Measurements from ENCODE around the gene CGNL1.

CGNL1 gene

DNA sequence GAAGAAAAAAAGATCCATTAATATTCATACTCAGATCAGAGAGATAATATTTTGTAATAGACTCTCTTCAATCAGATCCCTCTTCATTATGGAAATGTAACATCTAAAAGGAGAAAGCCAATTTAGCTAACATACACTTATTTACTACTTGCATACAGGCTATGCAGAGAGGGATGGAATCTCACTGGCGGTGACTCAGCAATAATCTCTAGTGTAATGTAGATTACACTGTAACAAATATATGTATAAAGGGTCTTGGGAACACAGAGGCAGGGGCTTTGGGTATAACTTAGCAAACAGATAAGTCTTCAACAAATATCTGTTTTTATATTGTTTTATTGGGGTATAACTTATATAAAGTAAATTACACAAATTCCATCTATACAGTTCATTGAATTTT is 69.6 kb downstream of the CGNL1 start:
- Histone ChIP-seq H3K4me3 (ENCODE audit: low read depth, low read length) (no peak overlapping the region), H3K9me3 (ENCODE audit: control insufficient read depth, low read length) (no peaks in the 10 kb centered on the region), H3K9ac (no peak overlapping the region), H3K27me3 (ENCODE audit: control insufficient read depth, insufficient read depth, low read length) (no peaks in the 10 kb centered on the region), H2AFZ (no peak overlapping the region), H3K27ac (no peak overlapping the region), H3K4me1 (no peaks in the 10 kb centered on the region), H3K4me2 (ENCODE audit: low read length) (no peak overlapping the region), H3K36me3 (ENCODE audit: control insufficient read depth, insufficient read depth, low read length) (no peaks in the 10 kb centered on the region), H3K79me2 (no peaks in the 10 kb centered on the region)
- TF ChIP-seq, protein P1, sequence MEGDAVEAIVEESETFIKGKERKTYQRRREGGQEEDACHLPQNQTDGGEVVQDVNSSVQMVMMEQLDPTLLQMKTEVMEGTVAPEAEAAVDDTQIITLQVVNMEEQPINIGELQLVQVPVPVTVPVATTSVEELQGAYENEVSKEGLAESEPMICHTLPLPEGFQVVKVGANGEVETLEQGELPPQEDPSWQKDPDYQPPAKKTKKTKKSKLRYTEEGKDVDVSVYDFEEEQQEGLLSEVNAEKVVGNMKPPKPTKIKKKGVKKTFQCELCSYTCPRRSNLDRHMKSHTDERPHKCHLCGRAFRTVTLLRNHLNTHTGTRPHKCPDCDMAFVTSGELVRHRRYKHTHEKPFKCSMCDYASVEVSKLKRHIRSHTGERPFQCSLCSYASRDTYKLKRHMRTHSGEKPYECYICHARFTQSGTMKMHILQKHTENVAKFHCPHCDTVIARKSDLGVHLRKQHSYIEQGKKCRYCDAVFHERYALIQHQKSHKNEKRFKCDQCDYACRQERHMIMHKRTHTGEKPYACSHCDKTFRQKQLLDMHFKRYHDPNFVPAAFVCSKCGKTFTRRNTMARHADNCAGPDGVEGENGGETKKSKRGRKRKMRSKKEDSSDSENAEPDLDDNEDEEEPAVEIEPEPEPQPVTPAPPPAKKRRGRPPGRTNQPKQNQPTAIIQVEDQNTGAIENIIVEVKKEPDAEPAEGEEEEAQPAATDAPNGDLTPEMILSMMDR (IDR thresholded peaks at IDR 0.05), result no peak

DNA sequence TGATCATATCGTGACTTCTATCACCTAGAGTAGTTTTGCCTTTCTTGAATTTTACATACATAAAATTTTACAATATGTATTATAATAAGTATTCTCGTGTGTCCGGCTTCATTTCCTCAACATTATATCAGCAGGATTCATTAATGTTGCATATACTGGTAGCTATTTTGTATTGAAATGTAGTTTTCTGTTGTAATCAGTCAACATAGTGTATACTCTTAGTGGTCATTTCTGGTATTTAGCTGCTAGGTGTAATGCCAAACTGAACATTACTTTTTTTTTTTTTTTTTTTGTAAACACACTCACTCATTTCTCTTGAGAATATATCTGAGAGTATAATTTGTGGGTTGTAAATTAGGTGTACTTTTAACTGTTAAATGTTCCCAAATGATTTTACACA is 70.1 kb downstream of the CGNL1 start:
- Histone ChIP-seq H3K36me3 (ENCODE audit: control insufficient read depth, insufficient read depth, low read length) (no peaks in the 10 kb centered on the region), H3K4me2 (ENCODE audit: low read length) (no peak overlapping the region), H3K4me3 (ENCODE audit: low read depth, low read length) (no peak overlapping the region), H3K9me3 (ENCODE audit: control insufficient read depth, low read length) (no peaks in the 10 kb centered on the region), H3K27ac (no peak overlapping the region), H3K4me1 (no peaks in the 10 kb centered on the region), H3K9ac (no peak overlapping the region), H2AFZ (no peak overlapping the region), H3K27me3 (ENCODE audit: control insufficient read depth, insufficient read depth, low read length) (no peaks in the 10 kb centered on the region), H3K79me2 (no peaks in the 10 kb centered on the region)
- TF ChIP-seq, protein P1 (IDR thresholded peaks at IDR 0.05), result no peak

DNA sequence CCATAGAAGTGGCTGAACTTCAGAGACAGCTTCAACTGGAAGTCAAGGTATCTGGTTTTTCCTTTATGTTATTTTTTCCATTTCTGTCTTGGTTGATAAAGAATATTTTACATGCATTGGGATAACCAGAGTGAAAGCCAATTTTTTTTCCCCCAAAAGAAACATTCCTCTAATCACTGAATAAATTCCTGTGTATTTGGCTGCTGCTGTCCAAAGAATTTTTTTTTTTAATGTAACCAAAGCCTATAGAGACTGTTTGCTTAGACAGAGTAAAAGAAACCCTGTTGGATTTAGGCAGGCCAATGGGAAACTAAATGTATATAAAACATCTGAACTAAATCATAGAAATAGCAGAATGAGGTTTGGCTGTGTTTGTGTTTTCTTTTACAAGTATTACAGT is 75.2 kb downstream of the CGNL1 start:
- Histone ChIP-seq H3K9ac (no peak overlapping the region), H3K4me1 (no peaks in the 10 kb centered on the region), H3K36me3 (ENCODE audit: control insufficient read depth, insufficient read depth, low read length) (no peaks in the 10 kb centered on the region), H3K27ac (no peak overlapping the region), H3K4me2 (ENCODE audit: low read length) (no peak overlapping the region), H3K4me3 (ENCODE audit: low read depth, low read length) (no peak overlapping the region), H3K79me2 (no peaks in the 10 kb centered on the region), H2AFZ (no peak overlapping the region), H3K27me3 (ENCODE audit: control insufficient read depth, insufficient read depth, low read length) (no peaks in the 10 kb centered on the region), H3K9me3 (ENCODE audit: control insufficient read depth, low read length) (no peaks in the 10 kb centered on the region)
- TF ChIP-seq, protein P1 (IDR thresholded peaks at IDR 0.05), result no peak

DNA sequence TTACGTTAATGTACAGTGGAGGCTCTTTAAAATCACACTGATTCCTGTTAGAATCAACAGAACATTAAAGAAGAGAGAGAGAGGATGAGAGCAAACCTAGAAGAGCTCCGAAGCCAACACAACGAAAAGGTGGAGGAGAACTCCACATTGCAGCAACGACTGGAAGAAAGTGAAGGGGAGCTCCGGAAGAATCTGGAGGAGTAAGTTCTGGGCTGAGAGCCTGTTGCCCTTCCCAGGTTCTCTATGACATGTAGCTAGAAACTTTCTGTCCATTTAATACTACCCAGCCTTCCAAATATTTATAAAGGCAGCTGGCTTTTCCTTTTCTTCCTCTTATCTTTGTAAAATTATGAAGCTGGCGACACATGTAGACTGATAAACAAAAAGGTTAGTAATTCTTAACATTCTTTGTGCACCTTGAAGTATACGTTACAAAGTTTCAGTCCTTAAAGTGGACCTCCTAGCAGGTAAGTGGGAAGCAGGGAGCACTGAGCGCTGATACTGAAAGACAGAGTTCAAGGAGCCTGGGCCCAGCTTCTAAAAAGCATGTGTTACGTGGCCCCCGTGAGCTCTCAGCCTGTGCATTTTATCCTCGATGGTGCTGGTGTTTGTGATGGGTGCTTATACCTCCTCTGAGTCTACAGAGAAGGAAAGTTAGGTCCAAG is 75.9 kb downstream of the CGNL1 start:
- Histone ChIP-seq H2AFZ (no peak overlapping the region), H3K9me3 (ENCODE audit: control insufficient read depth, low read length) (no peaks in the 10 kb centered on the region), H3K27me3 (ENCODE audit: control insufficient read depth, insufficient read depth, low read length) (no peaks in the 10 kb centered on the region), H3K4me3 (ENCODE audit: low read depth, low read length) (no peak overlapping the region), H3K4me1 (no peaks in the 10 kb centered on the region), H3K27ac (no peak overlapping the region), H3K9ac (no peak overlapping the region), H3K79me2 (no peaks in the 10 kb centered on the region), H3K4me2 (ENCODE audit: low read length) (no peak overlapping the region), H3K36me3 (ENCODE audit: control insufficient read depth, insufficient read depth, low read length) (no peaks in the 10 kb centered on the region)
- TF ChIP-seq, protein P1 (IDR thresholded peaks at IDR 0.05), result no peak

DNA sequence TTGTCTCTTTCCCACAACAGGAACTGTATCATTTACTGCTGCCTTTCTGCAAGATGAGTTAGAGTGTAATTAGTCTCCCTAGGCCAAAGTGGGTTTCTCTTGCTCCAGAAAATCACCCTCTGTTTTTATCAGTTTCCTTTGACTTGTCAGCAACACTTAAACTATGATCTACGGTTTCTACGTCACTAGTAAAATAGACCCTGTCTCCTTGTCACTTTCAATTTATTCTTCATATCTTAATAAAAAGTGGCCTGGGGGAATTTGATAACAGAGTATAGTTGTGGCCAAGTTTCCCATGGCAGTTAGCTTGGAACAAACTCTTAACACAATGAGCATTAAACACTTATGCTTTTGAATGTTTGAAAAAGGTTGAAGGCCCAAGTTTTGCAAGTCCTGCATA is 79.6 kb downstream of the CGNL1 start:
- no peaks in the 10 kb centered on the region for H3K4me1 ChIP-seq
- no peaks in the 10 kb centered on the region for H3K9me3 ChIP-seq (ENCODE audit: control insufficient read depth, low read length)
- H3K36me3 ChIP-seq (ENCODE audit: control insufficient read depth, insufficient read depth, low read length), result no peaks in the 10 kb centered on the region
- H2AFZ ChIP-seq, result no peak overlapping the region
- no peaks in the 10 kb centered on the region for H3K79me2 ChIP-seq
- no peak overlapping the region for H3K9ac ChIP-seq
- no peak overlapping the region for H3K27ac ChIP-seq
- no peaks in the 10 kb centered on the region for H3K27me3 ChIP-seq (ENCODE audit: control insufficient read depth, insufficient read depth, low read length)
- TF ChIP-seq, protein P1 (IDR thresholded peaks at IDR 0.05), result no peak
- H3K4me3 ChIP-seq (ENCODE audit: low read depth, low read length), result no peak overlapping the region
- no peak overlapping the region for H3K4me2 ChIP-seq (ENCODE audit: low read length)

All from parathyroid adenoma (tissue), 2 donors.